HepG2 (cell line): ENCODE data around the gene FKBP8. TPM values are rescaled to one million over a fixed set of nuclear protein-coding genes. Genes with fewer than 3 reads are reported as not detected.

Experiments used
- ARID5B ChIP-seq: IDR thresholded peaks from 2 replicates; pipeline ENCODE4 v1.4.0; 2020; ENCODE audit warnings: mild to moderate bottlenecking, missing genetic modification reagents
- ATF1 ChIP-seq: IDR thresholded peaks from 2 replicates; pipeline ENCODE4 v1.6.1; 2016; ENCODE audit warnings: mild to moderate bottlenecking, control low read depth
- ATM ChIP-seq: fragments of 450-650 bp; IDR thresholded peaks from 2 replicates; pipeline ENCODE4 v1.7.1; 2017; ENCODE audit warnings: mild to moderate bottlenecking, borderline replicate concordance
- BCL3 ChIP-seq: sonication (generic); formaldehyde crosslinking; IDR thresholded peaks from 2 replicates; pipeline ENCODE4 v1.5.1; 2020; ENCODE audit warnings: mild to moderate bottlenecking, missing genetic modification reagents, moderate library complexity
- FOXA1 ChIP-seq, 2 experiments: fragments of 450-650 bp in 1 of 2; sonication (generic) in 1 of 2; formaldehyde crosslinking in 1 of 2; IDR thresholded peaks; 2 replicates each; pipeline versions ENCODE4 v1.4.0 to v1.6.1; 2016 to 2020; ENCODE audit warnings: missing genetic modification reagents in 1 of 2
- MLXIP ChIP-seq: sonication (generic); formaldehyde crosslinking; IDR thresholded peaks from 2 replicates; pipeline ENCODE4 v1.9.0; 2021; ENCODE audit warnings: missing genetic modification reagents, borderline replicate concordance
- TFE3 ChIP-seq: IDR thresholded peaks from 2 replicates; pipeline ENCODE4 v1.6.1; 2016
- ZBTB25 ChIP-seq: IDR thresholded peaks from 2 replicates; pipeline ENCODE4 v1.6.1; 2018; ENCODE audit warnings: missing genetic modification reagents
- ZNF691 ChIP-seq: sonication (generic); formaldehyde crosslinking; IDR thresholded peaks from 2 replicates; pipeline ENCODE4 v1.4.0; 2020; ENCODE audit warnings: missing genetic modification reagents, low read depth, mild to moderate bottlenecking, borderline replicate concordance
- ZNF770 ChIP-seq: sonication (generic); formaldehyde crosslinking; IDR thresholded peaks from 2 replicates; pipeline ENCODE4 v1.5.0; 2020; ENCODE audit warnings: mild to moderate bottlenecking, missing genetic modification reagents
- polyA plus RNA-seq, 8 experiments: library from polyadenylated mRNA; depleted of rRNA in 3 of 8; stranded (reverse) in 7 of 8; unstranded in 1 of 8; fragments of >200 nt; fragmentation: Illumina TruSeq in 4 of 8; extraction: Trizol in 4 of 8; gene quantifications; 2 replicates each; pipeline versions ENCODE4 v1.2.1 to v1.2.3, GENCODE V29; 2011 to 2016; ENCODE audit warnings: low read depth in 4 of 8, missing spikeins in 1 of 8, mixed read lengths in 1 of 8; ENCODE audit not compliant: insufficient read depth in 1 of 8
- total RNA-seq, 5 experiments: library from RNA; depleted of rRNA; stranded (reverse); fragments of >200 nt; fragmentation: Illumina TruSeq; extraction: Trizol; gene quantifications; 2 replicates each; pipeline ENCODE4 v1.2.3, GENCODE V29; 2016; ENCODE audit warnings: low read depth in 1 of 5

Gene FKBP8
- total and polyA plus RNA-seq, 2 of the 13 experiments (the other 11 are each of a cell fraction or from before 2014, with no cell fraction given) = 81.7 to 93.9 TPM

- TF ChIP-seq ARID5B (CRISPR knock-in tag) (peak; percentile 98), TFE3 (CRISPR knock-in tag) (peak; percentile 95), ZBTB25 (peak; percentile 97), BCL3 (CRISPR knock-in tag) (peak; percentile 92), ATF1 (peak; percentile 85), ZNF691 (peak; percentile 97; the same call in 1 of the 2 replicates), FOXA1 (IDR thresholded peaks at IDR 0.05) (peak; percentile 94), FOXA1 (CRISPR knock-in tag; IDR thresholded peaks at IDR 0.05) (peak; percentile 100), ATM (no peak), MLXIP (CRISPR knock-in tag) (no peak), ZNF770 (peak; percentile 74)
Observed at GRCh38 chr19:18514800-18515682, 28.3 kb downstream of the FKBP8 start (continued).
